HL-60 (cell line): ENCODE results near the gene EPB41L2.

Source experiments
- DNase-seq, 2 experiments: peaks; one replicate each; pipeline ENCODE4 v3.0.0-alpha.2; 2010 to 2020; ENCODE audit warnings: low read depth in 1 of 2, low spot score in 1 of 2
- H3K27ac ChIP-seq: fragments of 250-450 bp; sonication (Bioruptor Pico); replicated peaks from 2 replicates; pipeline ENCODE4 v1.5.1; 2020; ENCODE audit warnings: mild to moderate bottlenecking, moderate library complexity
- H3K27me3 ChIP-seq: fragments of 250-450 bp; sonication (Bioruptor Pico); 2 replicates; pipeline ENCODE4 v1.5.1; 2021; ENCODE audit warnings: mild to moderate bottlenecking, moderate library complexity; ENCODE audit not compliant: insufficient read depth, poor library complexity, severe bottlenecking
- H3K4me3 ChIP-seq: replicated peaks from 2 replicates; pipeline ENCODE4 v1.5.1; 2011; ENCODE audit warnings: mild to moderate bottlenecking, control low read depth, low read length; ENCODE audit not compliant: insufficient read depth
- GABPA ChIP-seq: IDR thresholded peaks from 2 replicates; pipeline ENCODE4 v1.6.1; 2012; ENCODE audit warnings: low read depth
- POLR2AphosphoS5 ChIP-seq: IDR thresholded peaks from 2 replicates; pipeline ENCODE4 v1.6.1; 2012; ENCODE audit warnings: low read depth
- SPI1 ChIP-seq: IDR thresholded peaks from 2 replicates; pipeline ENCODE4 v1.6.1; 2012; ENCODE audit warnings: low read depth, mild to moderate bottlenecking, borderline replicate concordance
- TF ChIP-seq, protein P1 (sequence below): IDR thresholded peaks from one replicate; pipeline ENCODE4 v1.5.1; 2011; ENCODE audit warnings: low read length, control low read depth, inconsistent platforms; ENCODE audit not compliant: insufficient read depth
- TF ChIP-seq, protein P2 (sequence below): IDR thresholded peaks from 2 replicates; pipeline ENCODE4 v1.6.1; 2012; ENCODE audit warnings: low read depth; ENCODE audit not compliant: insufficient replicate concordance

Gene EPB41L2

DNA sequence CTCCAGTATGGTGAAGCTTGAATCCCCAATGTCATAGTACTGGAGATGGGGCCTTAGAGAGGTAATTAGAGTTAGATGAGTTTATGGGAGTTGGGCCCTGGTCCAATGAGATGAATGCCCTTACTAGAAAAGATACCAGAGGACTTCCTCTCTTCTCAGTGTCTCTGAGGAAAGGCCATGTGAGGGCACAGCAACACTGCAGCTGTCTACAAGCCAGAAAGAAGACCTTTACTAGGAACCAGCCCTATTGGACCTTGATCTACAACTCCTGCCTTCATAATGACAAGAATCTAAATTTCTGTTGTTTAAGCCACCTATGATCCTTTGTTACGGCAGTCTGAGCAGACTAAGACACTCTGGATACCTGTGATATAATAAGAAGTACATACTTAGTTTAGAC is 40.9 kb upstream of the EPB41L2 start:
- DNase-seq: no peak
- H3K27me3 ChIP-seq: no peaks in the 10 kb centered on the region
- no peak overlapping the region for H3K27ac ChIP-seq
- no peak for TF ChIP-seq GABPA
- TF ChIP-seq, protein P1, sequence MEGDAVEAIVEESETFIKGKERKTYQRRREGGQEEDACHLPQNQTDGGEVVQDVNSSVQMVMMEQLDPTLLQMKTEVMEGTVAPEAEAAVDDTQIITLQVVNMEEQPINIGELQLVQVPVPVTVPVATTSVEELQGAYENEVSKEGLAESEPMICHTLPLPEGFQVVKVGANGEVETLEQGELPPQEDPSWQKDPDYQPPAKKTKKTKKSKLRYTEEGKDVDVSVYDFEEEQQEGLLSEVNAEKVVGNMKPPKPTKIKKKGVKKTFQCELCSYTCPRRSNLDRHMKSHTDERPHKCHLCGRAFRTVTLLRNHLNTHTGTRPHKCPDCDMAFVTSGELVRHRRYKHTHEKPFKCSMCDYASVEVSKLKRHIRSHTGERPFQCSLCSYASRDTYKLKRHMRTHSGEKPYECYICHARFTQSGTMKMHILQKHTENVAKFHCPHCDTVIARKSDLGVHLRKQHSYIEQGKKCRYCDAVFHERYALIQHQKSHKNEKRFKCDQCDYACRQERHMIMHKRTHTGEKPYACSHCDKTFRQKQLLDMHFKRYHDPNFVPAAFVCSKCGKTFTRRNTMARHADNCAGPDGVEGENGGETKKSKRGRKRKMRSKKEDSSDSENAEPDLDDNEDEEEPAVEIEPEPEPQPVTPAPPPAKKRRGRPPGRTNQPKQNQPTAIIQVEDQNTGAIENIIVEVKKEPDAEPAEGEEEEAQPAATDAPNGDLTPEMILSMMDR: no peak
- TF ChIP-seq SPI1: no peak
- TF ChIP-seq, protein P2, sequence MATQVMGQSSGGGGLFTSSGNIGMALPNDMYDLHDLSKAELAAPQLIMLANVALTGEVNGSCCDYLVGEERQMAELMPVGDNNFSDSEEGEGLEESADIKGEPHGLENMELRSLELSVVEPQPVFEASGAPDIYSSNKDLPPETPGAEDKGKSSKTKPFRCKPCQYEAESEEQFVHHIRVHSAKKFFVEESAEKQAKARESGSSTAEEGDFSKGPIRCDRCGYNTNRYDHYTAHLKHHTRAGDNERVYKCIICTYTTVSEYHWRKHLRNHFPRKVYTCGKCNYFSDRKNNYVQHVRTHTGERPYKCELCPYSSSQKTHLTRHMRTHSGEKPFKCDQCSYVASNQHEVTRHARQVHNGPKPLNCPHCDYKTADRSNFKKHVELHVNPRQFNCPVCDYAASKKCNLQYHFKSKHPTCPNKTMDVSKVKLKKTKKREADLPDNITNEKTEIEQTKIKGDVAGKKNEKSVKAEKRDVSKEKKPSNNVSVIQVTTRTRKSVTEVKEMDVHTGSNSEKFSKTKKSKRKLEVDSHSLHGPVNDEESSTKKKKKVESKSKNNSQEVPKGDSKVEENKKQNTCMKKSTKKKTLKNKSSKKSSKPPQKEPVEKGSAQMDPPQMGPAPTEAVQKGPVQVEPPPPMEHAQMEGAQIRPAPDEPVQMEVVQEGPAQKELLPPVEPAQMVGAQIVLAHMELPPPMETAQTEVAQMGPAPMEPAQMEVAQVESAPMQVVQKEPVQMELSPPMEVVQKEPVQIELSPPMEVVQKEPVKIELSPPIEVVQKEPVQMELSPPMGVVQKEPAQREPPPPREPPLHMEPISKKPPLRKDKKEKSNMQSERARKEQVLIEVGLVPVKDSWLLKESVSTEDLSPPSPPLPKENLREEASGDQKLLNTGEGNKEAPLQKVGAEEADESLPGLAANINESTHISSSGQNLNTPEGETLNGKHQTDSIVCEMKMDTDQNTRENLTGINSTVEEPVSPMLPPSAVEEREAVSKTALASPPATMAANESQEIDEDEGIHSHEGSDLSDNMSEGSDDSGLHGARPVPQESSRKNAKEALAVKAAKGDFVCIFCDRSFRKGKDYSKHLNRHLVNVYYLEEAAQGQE: no peak
- no peak for TF ChIP-seq POLR2AphosphoS5
- H3K4me3 ChIP-seq: no peak overlapping the region

DNA sequence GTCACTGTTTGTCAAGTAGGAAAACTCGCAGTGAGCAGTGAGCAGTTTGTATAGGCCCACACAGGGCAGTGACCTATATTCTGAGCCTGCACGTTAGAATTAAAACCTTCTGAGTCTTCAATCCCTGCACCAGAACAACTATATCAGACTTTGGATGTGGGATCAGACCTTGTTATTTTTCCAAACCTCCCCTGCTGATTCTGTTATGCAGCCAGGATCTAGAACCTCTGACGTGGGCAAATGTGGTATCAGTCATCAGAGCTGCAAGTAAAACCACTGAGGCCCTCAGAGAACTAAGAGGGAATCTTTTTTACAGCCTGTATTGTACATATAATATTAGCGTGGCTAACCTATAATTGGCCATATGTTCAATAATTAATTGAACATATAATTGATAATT is 40.3 kb upstream of the EPB41L2 start:
- no peak for DNase-seq
- H3K27ac ChIP-seq: no peak overlapping the region
- no peak overlapping the region for H3K4me3 ChIP-seq
- TF ChIP-seq, protein P2: no peak
- TF ChIP-seq GABPA (no peak), POLR2AphosphoS5 (no peak), SPI1 (no peak)
- TF ChIP-seq, protein P1: no peak
- no peaks in the 10 kb centered on the region for H3K27me3 ChIP-seq

DNA sequence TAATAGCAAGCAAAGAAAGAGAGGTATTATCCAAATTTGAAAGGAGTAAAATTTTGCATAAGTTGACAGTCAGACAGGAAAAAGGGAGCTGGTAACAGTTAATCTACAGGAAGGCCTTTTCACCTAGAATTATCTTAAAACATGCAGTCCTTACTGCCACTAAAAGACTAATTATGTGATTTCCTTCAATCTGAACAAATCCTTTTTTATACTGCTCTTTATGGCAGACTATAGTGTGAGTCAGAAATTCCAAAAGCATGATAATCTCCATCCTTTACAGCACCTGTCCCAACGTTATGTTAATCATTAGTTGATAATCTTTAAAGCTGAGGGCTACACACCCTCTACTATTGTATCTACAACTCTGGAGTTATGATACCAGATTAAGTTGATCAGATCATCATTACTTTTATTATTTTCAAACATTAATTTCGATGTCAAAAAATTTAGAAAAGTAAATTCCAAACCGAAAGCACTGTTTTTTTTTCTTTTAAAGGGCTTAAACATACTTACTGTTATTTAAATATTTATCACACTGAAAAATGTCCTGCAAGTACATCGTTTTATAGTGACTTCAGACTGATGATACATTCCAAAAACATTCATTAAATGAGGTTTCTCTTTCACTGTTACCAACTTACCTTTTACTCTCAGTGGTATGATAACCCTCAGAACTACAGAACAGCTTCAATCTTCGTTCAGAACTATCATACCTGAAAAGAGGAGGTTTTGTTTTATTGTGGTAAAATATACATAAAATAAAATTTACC is 39.1 kb upstream of the EPB41L2 start:
- no peak for DNase-seq
- H3K4me3 ChIP-seq: no peak overlapping the region
- H3K27me3 ChIP-seq: no peaks in the 10 kb centered on the region
- TF ChIP-seq SPI1 (no peak), POLR2AphosphoS5 (no peak), GABPA (no peak)
- TF ChIP-seq, protein P1: no peak
- TF ChIP-seq, protein P2: no peak
- H3K27ac ChIP-seq: no peak overlapping the region
